Thyroid gland (tissue), 4 donors: ENCODE results near the gene ATP5MG. TPM values are rescaled to one million over a fixed set of nuclear protein-coding genes. Genes with fewer than 3 reads are reported as not detected.

Experiments used
- DNase-seq, 2 donors: peaks; one replicate each; pipeline ENCODE4 v3.0.0-alpha.2; 2019
- H3K27ac ChIP-seq, 3 donors: fragments of 200-600 bp; sonication (generic); 1 replicate in 2 of 3; 2 replicates in 1 of 3; pipeline ENCODE4 v1.5.1; 2016 to 2019; ENCODE audit warnings: mild to moderate bottlenecking in 1 of 3, moderate library complexity in 1 of 3
- H3K27me3 ChIP-seq: fragments of 200-600 bp; sonication (generic); one replicate; pipeline ENCODE4 v1.5.1; 2019
- H3K36me3 ChIP-seq, 2 donors: fragments of 200-600 bp; sonication (generic); one replicate each; pipeline ENCODE4 v1.5.1; 2016 to 2019
- H3K4me1 ChIP-seq, 2 donors: fragments of 200-600 bp; sonication (generic); one replicate each; pipeline ENCODE4 v1.5.1; 2017 to 2019
- H3K4me3 ChIP-seq, 3 donors: fragments of 200-600 bp; sonication (generic); replicated peaks in 1 of 3; 1 replicate in 2 of 3; 2 replicates in 1 of 3; pipeline ENCODE4 v1.5.1; 2016; ENCODE audit warnings: mild to moderate bottlenecking in 1 of 3
- H3K9me3 ChIP-seq: fragments of 200-600 bp; sonication (generic); one replicate; pipeline ENCODE4 v1.5.1; 2017
- POLR2A ChIP-seq, 2 donors: fragments of 450-650 bp; IDR thresholded peaks; one replicate each; pipeline ENCODE4 v1.6.1; 2017; ENCODE audit warnings: antibody characterized with exemption in 2 of 2, mild to moderate bottlenecking in 2 of 2, moderate library complexity in 1 of 2
- WGBS, 2 donors: methylation state at CpG; one replicate each; pipeline ENCODE4 v1.1.5; 2017; 5-methylcytosine and 5-hydroxymethylcytosine counted together
- intact Hi-C: fragments of 100-400 bp; cut with DNase I; formaldehyde crosslinking; loops from one replicate; pipeline ENCODE4 v1.15.1; 2023
- total RNA-seq, 4 donors: library from RNA; depleted of rRNA; stranded (reverse); fragments of >200 nt; gene quantifications; one replicate each; pipeline ENCODE4 v1.2.3, GENCODE V29; 2016
- TF ChIP-seq, protein P1 (sequence below), 6 experiments: fragments of 200-600 bp in 3 of 6; fragments of 450-650 bp in 3 of 6; sonication (generic) in 3 of 6; IDR thresholded peaks; one replicate each; pipeline ENCODE4 v1.5.1; 2016 to 2019; ENCODE audit warnings: antibody characterized with exemption in 6 of 6, mild to moderate bottlenecking in 2 of 6, inconsistent platforms in 1 of 6, moderate library complexity in 1 of 6

ATP5MG gene
- total RNA-seq, 4 donors from 2014 or later = 63.9 to 716 (median 170) TPM

DNA sequence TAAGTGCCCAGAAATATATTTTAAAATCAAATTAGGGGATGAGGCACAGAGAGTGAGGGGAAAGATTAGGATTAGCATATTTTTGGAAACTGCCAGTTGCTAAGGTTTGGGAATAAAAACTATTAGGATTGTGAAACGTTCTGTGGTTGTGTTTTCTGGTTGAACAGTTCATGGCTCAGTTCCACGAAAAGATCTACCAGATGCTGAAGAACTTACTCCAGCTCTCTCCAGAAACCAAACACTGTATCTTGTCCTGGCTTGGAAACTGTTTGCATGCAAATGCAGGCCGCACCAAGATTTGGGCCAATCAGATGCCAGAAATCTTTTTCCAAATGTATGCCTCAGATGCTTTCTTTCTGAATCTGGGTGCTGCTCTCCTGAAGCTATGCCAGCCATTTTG, 26.7 kb upstream of the ATP5MG start:
- H3K27ac ChIP-seq = no peak overlapping the region
- no peaks in the 10 kb centered on the region for H3K4me1 ChIP-seq
- DNase-seq = no peak
- WGBS, 2 donors = 53 to 54% methylated on average over 3 of the region's 3 CpGs
- TF ChIP-seq, protein P1, sequence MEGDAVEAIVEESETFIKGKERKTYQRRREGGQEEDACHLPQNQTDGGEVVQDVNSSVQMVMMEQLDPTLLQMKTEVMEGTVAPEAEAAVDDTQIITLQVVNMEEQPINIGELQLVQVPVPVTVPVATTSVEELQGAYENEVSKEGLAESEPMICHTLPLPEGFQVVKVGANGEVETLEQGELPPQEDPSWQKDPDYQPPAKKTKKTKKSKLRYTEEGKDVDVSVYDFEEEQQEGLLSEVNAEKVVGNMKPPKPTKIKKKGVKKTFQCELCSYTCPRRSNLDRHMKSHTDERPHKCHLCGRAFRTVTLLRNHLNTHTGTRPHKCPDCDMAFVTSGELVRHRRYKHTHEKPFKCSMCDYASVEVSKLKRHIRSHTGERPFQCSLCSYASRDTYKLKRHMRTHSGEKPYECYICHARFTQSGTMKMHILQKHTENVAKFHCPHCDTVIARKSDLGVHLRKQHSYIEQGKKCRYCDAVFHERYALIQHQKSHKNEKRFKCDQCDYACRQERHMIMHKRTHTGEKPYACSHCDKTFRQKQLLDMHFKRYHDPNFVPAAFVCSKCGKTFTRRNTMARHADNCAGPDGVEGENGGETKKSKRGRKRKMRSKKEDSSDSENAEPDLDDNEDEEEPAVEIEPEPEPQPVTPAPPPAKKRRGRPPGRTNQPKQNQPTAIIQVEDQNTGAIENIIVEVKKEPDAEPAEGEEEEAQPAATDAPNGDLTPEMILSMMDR (IDR thresholded peaks at IDR 0.05) = no peak
- TF ChIP-seq POLR2A (IDR thresholded peaks at IDR 0.05) = no peak
- intact Hi-C loops = no loop called here
- no peaks in the 10 kb centered on the region for H3K27me3 ChIP-seq
- H3K36me3 ChIP-seq = peaks cover 73 to 86% of the 10 kb centered on the region in 2 donors
- H3K9me3 ChIP-seq = no peaks in the 10 kb centered on the region
- no peak overlapping the region for H3K4me3 ChIP-seq

DNA sequence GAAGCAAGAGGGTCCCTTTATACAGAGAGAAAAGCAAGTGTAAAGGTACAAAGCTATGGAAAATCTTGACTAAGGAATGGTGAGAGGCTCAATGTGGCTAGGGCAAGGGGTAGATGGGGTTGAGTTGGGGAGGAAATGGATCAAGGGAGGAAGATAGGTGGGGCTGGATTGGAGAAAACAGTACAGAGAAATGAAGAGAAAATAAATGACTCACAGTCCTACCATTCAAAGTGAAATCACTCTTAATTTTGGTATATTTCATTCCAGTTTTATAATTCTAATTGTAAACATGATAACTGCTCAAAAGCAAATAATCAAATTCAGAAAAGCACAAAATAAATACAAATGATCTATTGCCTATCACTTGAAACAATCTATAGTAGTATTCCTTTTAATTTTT, 25.4 kb upstream of the ATP5MG start:
- no peak for TF ChIP-seq POLR2A (IDR thresholded peaks at IDR 0.05)
- TF ChIP-seq, protein P1 (IDR thresholded peaks at IDR 0.05) = no peak
- no peak for DNase-seq
- Histone ChIP-seq H3K4me3 (no peak overlapping the region), H3K36me3 (peaks cover 72 to 86% of the 10 kb centered on the region in 2 donors), H3K27me3 (no peaks in the 10 kb centered on the region), H3K27ac (no peak overlapping the region), H3K4me1 (no peaks in the 10 kb centered on the region), H3K9me3 (no peaks in the 10 kb centered on the region)
- intact Hi-C loops = no loop called here

DNA sequence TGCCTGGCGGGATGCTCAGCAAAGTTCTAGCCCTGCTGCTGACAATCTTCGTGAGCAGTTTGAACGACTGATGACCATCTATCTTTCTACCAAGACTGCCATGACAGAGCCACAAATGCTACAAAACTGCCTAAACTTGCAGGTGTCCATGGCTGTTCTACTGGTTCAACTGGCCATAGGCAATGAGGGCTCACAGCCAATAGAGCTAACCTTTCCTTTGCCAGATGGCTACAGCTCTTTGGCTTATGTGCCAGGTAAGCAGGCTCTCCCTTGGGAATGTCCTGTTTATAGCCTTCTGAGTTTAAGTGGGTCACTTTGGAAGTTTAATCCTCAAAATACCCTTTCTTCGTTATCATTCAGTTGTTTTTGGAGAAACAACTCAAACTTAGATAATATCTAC, 21.9 kb upstream of the ATP5MG start:
- H3K36me3 ChIP-seq = peaks cover 76 to 86% of the 10 kb centered on the region in 2 donors
- no peaks in the 10 kb centered on the region for H3K4me1 ChIP-seq
- intact Hi-C loops = no loop called here
- DNase-seq = no peak
- no peak overlapping the region for H3K4me3 ChIP-seq
- H3K27ac ChIP-seq = no peak overlapping the region
- 95 to 96% methylated on average over 4 of the region's 4 CpGs for WGBS, 2 donors
- H3K27me3 ChIP-seq = no peaks in the 10 kb centered on the region
- no peaks in the 10 kb centered on the region for H3K9me3 ChIP-seq
- TF ChIP-seq POLR2A (IDR thresholded peaks at IDR 0.05) = no peak
- TF ChIP-seq, protein P1 (IDR thresholded peaks at IDR 0.05) = no peak

DNA sequence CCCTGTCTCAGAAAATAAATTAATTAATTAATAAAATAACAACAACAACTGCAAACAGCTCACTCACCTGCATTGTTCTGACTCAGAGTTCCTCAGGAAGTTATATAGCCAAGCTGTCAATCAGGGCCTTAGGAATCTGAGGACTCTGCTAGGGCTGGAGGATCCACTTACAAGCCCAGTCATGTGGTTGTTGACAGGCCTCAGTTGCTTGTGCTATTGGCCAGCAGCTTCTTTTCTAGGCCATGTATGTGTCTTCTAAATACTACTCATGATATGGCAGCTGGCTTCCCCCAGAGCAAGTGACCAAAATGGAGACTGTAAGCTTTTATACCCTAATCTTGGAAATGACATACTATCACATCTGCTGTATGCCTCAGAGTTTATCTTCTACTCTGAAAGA, 20.8 kb upstream of the ATP5MG start:
- Histone ChIP-seq H3K9me3 (no peaks in the 10 kb centered on the region), H3K27ac (no peak overlapping the region), H3K4me1 (no peaks in the 10 kb centered on the region), H3K36me3 (peaks cover 85 to 86% of the 10 kb centered on the region in 2 donors), H3K4me3 (no peak overlapping the region), H3K27me3 (no peaks in the 10 kb centered on the region)
- intact Hi-C loops = no loop called here
- TF ChIP-seq POLR2A (IDR thresholded peaks at IDR 0.05) = no peak
- TF ChIP-seq, protein P1 (IDR thresholded peaks at IDR 0.05) = no peak
- no peak for DNase-seq

DNA sequence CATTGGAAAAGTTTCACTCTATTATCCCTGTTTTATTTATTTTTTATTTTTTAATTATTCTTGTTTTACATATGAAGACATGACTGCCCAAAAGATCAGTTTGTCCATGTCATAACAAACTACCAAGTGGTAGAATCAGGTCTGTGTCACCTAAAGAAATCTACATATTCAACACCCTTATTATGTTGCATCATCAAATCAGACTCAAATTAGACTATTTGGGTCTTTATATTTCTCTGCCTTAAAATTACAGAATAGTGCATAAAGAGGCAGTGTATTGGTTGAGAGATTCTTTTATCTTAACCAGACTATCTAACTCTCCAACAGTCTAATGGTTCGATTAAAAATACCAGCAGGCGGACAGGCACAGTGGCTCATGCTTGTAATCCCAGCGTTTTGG, 18.5 kb upstream of the ATP5MG start:
- Histone ChIP-seq H3K27ac (no peak overlapping the region), H3K27me3 (no peaks in the 10 kb centered on the region), H3K36me3 (peaks cover 81 to 92% of the 10 kb centered on the region in 2 donors), H3K9me3 (no peaks in the 10 kb centered on the region), H3K4me3 (no peak overlapping the region), H3K4me1 (no peaks in the 10 kb centered on the region)
- TF ChIP-seq POLR2A (IDR thresholded peaks at IDR 0.05) = no peak
- TF ChIP-seq, protein P1 (IDR thresholded peaks at IDR 0.05) = no peak
- WGBS, 2 donors = 91 to 94% methylated on average over 3 of the region's 3 CpGs
- intact Hi-C loops = no loop called here
- DNase-seq = no peak
